ENCODE measurements around the gene GOLGA6L10. TPM values are rescaled to one million over a fixed set of nuclear protein-coding genes. Genes with fewer than 3 reads are reported as not detected.
A peak's percentile ranks its signal among the peaks of the same experiment; 100 is the strongest.
"Not testable (repeated sequence)": the region's sequence is repeated elsewhere in the genome, so short reads cannot be mapped to it uniquely, and the experiment has no call there.

GOLGA6L10 gene
- total RNA-seq, 1 donor from 2014 or later, result 0.07 TPM

DNA sequence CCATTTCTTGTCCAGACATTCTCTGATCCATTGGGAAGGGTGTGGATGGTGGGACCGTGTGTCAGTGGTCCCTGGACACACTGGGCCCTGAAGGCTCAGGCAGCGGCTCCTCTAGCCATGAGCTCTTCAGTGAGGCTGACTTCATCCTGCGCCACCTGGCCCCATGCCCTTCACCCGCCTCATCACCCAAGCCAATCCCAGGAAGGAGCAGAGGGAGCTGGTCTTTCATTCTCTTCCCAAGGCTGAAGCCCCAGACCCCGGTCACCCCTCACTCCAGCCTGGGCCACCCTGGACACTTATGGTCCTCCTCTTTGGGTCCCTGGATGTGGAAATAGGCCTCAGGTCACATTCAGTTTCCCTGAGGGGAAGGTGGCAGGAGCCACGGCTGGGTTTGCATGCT, 24.4 kb downstream of the GOLGA6L10 start:
- DNase-seq; ATAC-seq; intact Hi-C loops (cut with micrococcal nuclease): not testable (repeated sequence)

DNA sequence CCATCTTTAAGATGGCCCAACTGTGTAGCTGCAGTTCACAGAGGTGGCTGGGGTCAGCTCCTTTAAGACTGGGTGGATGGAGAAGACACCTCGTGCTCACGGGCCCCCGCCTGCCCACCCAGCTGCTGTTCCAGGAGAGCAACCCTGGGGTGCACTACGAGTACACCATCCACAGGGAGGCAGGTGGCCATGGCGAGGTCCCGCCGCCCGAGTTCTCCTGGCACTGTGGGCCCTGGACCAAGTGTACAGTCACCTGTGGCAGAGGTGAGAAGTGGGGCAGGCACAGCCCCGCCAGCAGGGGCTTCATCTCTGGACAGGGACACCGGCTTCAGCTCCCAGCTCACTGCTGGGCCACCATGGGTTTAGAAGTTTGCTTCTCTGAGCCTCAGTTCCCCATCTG, 26.8 kb downstream of the GOLGA6L10 start:
- DNase-seq; ATAC-seq; intact Hi-C loops (cut with micrococcal nuclease): not testable (repeated sequence)

GRCh38 chr15:82320861-82321260, 28.4 kb downstream of the GOLGA6L10 start:
- intact Hi-C loops (cut with micrococcal nuclease); DNase-seq: not testable (repeated sequence)

DNA sequence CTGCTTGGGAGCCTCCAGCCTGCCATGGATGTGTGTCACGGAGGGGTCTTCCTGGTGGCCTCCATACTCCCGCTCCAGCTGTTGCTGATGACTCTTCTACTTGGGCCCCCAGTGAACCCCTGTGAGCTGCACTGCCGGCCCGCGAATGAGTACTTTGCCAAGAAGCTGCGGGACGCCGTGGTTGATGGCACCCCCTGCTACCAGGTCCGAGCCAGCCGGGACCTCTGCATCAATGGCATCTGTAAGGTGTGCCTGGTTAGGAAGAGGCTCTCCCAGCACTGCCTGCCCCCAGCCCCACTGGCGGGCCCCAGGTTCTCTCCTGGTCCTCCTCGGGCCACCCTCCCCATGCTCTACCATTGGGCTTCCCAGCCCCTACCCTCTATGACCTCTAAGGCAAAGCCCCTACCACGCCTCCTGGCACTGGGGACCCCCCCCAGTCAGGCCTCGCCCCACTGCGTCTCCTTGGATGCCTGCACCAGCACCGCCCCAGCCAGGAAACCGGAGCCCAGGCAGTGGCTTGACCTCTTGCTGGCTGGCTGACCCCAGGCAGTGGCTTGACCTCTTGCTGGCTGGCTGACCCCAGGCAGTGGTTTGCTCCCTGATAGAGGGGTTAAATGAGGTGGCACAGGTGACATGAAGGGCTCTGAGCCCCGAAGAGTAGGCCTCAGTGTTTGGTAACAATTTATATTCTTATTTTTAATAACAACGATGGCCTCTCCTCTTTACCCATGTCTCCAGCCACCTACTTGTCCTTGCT, 29.6 kb downstream of the GOLGA6L10 start:
- intact Hi-C loops (cut with micrococcal nuclease); ATAC-seq; DNase-seq: not testable (repeated sequence)

More at GRCh38 chr15:82320861-82321260, 28.4 kb downstream of the GOLGA6L10 start:
- not testable (repeated sequence) for ATAC-seq

GRCh38 chr15:82318281-82318680, 31.0 kb downstream of the GOLGA6L10 start:
- ATAC-seq; intact Hi-C loops (cut with micrococcal nuclease); DNase-seq: not testable (repeated sequence)

DNA sequence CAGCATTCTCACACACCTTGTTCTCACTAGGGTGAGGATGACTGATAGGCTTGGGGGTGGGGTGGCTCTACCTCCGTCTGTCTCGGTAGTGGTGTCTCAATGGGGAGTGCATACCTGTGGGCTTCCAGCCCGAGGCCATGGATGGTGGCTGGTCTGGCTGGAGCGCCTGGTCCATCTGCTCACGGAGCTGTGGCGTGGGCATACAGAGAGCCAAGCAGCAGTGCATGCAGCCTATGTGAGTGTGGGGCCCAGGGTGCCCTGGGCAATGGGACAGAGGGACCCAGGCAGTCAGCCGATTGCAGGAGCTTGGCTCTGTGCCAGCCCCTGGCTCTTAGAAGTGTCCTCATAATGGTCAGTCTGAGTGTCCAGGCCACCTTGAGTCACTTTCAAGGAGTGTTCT, 31.8 kb downstream of the GOLGA6L10 start:
- DNase-seq; intact Hi-C loops (cut with micrococcal nuclease); ATAC-seq: not testable (repeated sequence)

DNA sequence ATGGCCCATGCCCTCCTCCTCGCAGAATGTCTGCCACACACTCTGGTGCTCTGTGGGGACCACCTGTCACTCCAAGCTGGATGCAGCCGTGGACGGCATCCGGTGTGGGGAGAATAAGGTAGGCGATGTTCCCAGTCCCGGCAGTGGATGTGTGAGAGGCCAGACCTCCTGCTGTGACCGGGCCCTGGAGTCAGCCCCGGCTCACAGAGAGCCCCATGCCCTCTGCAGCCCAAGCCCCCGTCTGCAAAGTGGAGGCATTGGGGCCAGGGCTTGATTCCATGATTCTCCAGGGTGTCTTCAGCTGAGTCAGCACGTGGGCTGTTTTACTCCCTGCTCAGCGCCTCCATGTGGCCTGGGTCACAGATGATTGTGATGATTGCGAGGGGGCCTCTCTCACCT, 32.2 kb downstream of the GOLGA6L10 start:
- DNase-seq, result no peak
- ATAC-seq, result no peak
- intact Hi-C loops (cut with micrococcal nuclease), result no loop called here

DNA sequence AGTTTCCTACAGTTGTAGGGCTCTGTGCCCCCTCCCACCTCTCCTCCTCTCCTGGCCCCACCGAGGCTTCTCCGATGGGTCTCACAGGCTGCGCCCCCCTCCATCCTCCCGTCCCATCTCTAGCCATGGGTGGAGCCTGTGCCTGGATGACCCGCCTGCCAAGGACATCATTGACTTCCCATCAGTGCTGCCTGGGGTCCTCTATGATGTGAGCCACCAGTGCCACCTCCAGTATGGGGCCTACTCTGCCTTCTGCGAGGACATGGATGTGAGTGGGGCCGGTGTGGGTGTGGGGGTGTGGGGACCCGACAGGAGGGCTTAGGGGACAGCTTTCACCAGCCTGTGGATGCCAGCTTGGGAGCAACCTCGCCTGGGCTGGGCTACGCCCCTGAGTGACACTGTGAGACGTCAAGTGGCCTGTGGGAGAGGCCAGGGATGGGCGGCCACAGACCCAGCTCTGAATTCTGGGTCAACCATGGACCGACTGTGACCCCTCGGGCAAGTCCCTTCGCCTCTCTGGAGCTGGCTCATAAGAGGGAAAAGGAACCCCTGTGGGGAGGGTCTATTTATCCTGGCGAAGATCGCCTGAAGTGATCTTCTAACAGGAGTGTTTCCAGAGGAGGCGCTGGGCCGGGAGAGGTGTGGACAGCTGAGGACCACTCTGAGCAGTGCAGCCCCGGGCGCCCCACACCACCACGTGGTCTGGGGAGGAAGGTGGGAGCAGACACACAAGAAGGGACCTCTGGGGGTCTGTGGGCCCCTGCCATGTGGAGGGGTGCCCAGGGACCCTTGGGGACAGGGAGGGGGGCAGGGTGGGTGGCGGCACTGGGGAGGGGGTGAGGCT, 32.8 kb downstream of the GOLGA6L10 start:
- ATAC-seq; intact Hi-C loops (cut with micrococcal nuclease); DNase-seq: not testable (repeated sequence)

GRCh38 chr15:82315519-82316246, 33.6 kb downstream of the GOLGA6L10 start:
- peak; percentile 89 for ATAC-seq
- intact Hi-C loops (cut with micrococcal nuclease), result no loop called here
- peak; percentile 75 for DNase-seq

DNA sequence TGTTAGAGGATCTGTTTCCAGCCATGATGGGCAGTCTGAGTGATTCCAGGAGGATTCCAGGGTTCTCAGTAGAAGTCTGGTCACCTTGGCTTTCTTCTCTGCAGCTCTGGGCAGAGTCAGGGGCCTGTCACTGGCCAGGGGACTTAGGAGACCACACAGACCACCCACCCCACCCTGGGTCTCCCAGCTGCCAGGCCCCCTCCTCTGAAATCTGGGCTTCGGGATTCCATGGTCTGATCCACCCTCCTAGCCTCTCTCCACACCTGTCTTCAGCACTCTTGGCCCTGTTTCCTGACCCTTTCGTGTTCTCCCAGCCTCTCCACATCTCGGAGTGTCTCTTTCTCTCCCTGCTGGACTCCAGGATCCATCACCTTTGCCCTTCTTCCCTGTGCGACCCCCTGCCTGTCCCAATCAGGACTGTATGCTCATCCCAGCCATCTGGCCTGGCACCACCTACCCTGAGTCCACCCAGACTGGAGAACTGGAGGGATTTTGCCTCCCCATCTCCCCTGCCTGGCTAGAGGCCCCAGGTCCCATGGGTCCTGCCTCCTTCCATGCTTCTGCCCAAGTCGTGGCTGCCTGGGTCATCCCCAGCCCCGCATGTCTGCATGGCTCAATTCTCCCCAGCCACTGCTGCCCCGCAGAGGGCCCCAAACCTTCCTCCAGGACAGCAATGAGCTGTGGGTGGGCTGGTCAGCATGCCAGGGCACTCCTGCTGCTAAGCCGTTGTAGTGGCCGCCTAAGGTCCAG, 34.3 kb downstream of the GOLGA6L10 start:
- ATAC-seq (no peak), DNase-seq (no peak)
- intact Hi-C loops (cut with micrococcal nuclease), result no loop called here

- ATAC-seq; intact Hi-C loops (cut with micrococcal nuclease); DNase-seq: not testable (repeated sequence)
These were observed 35.1 kb downstream of the GOLGA6L10 start for GRCh38 chr15:82313951-82314768.

DNA sequence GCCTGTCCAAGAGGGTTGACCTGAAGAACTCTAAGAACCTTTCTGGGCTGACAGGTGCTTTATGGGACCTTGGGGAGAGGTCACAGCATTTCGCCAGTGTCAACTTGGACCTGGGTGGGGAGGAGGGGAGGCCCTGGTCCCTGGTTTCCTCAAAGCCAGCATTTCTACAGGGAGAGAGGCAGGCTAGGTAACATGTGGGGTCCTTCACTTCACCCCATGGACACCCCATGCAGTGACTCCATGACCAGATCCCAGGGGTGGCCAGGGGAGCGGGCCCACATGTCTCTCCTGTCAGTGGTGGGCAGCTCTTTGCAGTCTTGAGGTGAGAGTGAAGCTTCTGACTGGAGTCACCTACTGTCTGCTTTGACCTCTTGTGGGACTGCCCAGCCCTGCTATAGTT, 35.8 kb downstream of the GOLGA6L10 start:
- intact Hi-C loops (cut with micrococcal nuclease), result no loop called here
- DNase-seq (no peak), ATAC-seq (no peak)

GRCh38 chr15:82312586-82313349, 36.5 kb downstream of the GOLGA6L10 start:
- intact Hi-C loops (cut with micrococcal nuclease), result no loop called here
- ATAC-seq (no peak), DNase-seq (no peak)

DNA sequence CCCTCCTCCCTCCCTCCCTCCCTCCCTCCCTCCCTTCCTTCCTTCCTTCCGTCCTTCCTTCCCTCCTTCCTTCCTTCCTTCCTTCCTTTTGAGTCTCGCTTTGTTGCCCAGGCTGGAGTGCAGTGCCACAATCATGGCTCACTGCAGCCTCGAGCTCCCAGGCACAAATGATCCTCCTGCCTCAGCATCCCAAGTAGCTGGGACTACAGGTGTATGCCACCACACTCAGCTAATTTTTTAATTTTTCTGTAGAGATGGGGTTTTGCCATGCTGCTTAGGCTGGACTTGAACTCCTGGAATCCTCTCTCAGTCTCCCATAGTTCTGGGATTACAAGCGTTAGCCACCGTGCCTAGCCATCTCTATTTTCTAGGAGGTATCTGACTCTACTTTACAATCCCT, 38.0 kb downstream of the GOLGA6L10 start:
- ATAC-seq; DNase-seq; intact Hi-C loops (cut with micrococcal nuclease): not testable (repeated sequence)

DNA sequence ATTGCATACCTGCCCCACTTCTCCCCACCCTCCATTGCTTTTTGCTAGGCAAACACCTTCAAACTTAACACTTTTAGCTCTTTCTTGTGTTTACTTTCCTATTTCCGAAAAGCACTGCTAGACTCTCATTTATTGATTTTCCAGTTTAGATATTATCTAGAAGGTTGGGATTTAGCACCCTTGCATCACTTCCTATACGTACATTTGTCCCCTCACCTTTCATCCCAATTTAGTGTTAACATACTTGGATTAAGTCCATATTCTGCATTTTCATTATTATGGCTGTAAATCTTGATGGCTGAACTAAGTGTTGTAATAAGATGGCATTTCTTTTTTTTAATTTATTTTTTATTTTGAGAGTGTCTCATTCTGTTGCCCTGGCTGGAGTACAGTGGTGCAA, 39.5 kb downstream of the GOLGA6L10 start:
- intact Hi-C loops (cut with micrococcal nuclease), result no loop called here
- no peak for ATAC-seq
- DNase-seq, result no peak

DNA sequence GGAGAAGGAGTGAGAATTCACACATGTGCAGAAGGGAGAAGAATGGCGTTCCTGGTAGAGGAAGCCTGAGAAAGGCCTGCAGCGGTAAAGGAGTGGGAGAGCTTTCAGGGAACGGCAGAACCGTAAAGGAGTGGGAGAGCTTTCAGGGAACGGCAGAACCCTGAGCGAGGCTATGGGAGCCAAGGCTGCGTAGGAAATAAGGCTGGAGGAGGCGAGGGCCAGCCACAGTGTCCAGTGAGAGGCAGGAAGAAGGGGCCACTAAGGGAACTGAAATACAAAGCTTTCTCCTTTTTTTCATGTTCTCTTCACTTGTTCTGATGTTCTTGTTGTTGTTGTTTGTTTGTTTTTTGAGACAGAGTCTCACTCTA, 41.6 kb downstream of the GOLGA6L10 start:
- no peak for DNase-seq
- intact Hi-C loops (cut with micrococcal nuclease), result no loop called here

More for the DNA sequence above, 41.6 kb downstream of the GOLGA6L10 start:
- ATAC-seq, result no peak
